HG03342 (cell line): ENCODE data around the gene FRAS1.
"Not testable (repeated sequence)": the region's sequence is repeated elsewhere in the genome, so short reads cannot be mapped to it uniquely, and the experiment has no call there.

Experiments
- ATAC-seq: cut with Tn5 transposase; IDR thresholded peaks from one replicate; pipeline ENCODE4 v1.9.1; 2021; ENCODE audit warnings: mild to moderate bottlenecking, moderate library complexity; ENCODE audit not compliant: unreplicated experiment

The FRAS1 gene

GRCh38 chr4:78483811-78484210, 426.7 kb downstream of the FRAS1 start:
- no peak for ATAC-seq

GRCh38 chr4:78484574-78484973, 427.5 kb downstream of the FRAS1 start:
- ATAC-seq = no peak

DNA sequence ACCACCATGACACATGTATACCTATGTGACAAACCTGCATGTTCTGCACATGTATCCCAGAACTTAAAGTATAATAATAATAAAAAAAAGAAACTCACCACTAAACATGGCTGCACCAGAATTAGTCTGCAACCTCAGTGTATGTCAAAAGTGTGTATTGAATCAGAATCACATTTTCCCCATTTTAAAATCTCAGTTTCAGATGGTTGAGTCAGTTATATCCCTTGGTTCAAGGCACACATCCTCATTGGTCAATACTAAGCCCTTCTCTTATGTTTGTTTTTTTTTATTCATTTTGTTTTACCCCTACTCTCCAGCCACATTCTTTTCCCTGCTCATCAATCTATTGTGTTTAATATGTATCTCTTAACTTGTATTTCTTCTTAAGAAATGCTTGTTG, 436.6 kb downstream of the FRAS1 start:
- no peak for ATAC-seq

DNA sequence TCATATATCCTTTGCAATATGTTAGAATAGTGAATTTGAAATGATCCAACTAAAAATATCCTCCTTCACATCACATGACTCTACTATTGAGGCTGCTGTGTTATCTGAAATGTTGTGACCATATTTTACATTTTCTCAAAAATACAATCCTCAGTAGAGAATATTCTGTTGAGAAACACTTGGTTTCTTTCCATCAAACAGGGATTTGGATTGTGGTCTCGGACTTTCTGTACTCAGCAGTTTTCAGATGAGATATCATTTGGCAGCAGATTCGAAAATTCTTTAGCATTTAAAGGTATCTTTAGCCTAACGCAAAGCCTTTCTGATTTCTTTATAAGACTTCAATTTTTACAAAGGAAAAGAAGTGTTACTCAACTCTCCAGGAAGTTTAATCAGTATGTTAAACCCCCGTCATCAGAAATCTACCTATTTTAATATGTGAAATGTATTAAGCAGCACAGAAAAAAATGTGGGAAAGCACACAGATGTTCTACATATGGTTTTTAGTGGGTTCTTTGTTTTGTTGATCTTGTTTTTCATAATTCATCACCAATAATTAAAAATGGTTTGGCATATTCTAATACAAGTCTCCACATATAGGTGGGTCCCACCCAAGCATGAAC, 439.0 kb downstream of the FRAS1 start:
- ATAC-seq = no peak

- ATAC-seq = not testable (repeated sequence)
Observed at GRCh38 chr4:78506260-78506659, 449.1 kb downstream of the FRAS1 start.

- ATAC-seq = no peak
Observed at GRCh38 chr4:78509043-78509442, 451.9 kb downstream of the FRAS1 start.

DNA sequence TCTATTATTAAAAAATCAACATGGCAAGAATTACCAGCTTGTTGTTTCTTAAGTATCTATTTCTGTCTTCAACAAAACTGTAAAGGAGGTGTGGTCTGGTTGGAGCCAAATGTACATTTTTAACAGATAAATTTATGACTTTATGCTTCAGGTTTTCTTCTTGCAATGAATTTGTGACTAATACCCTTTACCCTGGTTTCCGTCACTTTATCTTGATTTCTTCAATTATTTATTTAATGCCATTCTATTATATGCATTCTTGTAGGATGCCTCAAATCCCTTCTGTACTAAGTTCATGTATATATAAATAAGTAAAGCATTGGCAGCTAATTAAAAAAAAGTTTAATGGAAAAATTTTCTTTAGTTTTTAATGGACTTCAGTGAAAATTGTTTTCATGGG, 453.0 kb downstream of the FRAS1 start:
- no peak for ATAC-seq

DNA sequence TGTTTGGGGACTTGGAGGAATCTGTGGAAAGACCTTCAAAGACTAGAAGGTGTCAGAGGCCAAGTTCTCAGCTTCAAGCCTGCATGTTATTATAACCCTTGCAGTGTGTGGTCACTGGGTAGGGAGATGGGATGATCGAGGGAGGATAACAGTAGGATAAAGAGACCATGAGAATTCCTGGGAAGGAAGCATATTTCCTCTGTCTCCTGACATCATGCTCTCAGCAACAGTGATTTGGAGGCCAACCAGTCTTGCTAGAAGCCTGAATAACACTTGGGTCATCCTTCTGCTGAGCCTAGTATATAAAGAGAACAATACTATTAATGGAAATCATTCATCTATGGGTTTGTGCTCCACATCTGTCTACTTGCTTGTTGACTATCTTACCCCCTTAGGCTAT, 453.6 kb downstream of the FRAS1 start:
- ATAC-seq = no peak

DNA sequence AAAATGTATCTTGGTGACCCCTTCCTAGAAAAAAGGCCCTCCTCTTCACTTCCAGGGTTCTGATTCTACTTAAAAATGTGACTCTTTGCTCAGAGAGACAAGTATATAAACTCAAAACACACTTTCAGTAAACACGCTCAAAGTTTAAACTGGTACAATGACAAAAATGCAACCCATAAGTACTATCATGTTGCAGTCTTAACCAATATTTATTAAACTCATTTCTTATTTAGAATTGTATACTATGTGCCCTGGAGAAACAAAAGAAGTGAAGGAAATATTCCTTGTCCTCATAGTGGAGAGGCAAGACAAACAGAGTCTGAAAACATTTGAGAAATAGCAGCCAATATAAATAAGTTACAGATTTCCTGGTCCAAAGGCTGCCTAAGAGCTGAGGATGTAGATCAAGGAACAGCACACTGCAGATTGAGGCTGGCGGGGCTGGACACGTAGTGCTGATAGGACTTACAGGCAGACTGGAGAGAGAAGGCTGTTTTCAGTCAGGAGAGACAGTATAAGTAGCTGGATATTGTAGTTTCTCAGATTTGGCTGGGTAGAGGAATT, 455.3 kb downstream of the FRAS1 start:
- no peak for ATAC-seq

DNA sequence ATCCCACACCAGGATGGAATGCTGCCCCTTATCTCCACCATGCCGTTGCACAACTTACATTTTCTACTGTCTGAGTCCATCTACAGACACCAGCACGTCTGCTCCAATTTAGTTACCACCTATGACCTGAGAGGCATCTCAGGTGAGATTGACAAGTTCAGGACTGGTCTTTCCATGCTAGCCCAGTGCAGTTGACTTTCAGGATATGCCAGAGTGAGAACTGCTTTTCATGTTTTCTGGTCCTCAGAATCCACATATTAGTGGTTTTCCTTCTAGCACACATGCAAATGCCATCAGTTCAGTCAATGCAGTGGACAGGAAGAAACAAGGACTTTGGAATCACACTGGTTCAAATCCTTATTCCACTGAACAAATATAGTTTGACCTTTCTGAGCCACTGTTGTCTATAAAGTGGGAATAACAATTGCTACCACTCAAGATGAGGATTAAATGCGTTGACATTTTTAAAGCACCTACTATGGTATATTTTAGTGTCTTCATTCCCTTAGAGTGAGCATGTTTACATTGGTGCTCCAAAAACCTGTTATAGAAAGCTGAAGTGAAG, 456.4 kb downstream of the FRAS1 start:
- no peak for ATAC-seq

DNA sequence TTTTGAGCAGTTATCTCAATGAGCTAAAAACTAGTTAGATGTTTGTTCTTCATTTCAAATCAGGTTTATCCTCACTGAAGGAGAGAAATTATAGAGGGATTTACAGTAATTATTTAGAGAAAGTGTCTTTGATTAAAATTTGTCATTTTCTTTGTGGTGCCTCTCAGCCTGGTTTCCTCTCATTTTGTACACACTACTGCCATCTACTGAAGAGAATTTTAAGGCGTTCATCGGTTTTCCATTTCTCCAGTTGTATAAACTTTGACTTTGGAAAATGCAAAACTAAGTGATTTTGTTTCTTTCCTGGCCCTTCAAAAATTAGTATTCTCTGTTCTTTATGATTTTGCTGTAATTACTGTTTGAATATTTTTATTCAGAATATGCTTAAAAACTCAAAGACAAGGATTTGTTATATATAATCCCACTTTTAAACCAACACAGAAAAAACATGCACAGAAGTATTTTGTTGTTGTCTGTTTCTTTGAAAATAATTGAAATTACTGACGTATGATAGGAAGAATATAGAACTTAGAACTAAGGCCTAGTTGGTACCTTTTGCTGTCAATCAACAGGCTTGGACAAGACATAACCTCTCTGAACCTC, 460.0 kb downstream of the FRAS1 start:
- no peak for ATAC-seq

DNA sequence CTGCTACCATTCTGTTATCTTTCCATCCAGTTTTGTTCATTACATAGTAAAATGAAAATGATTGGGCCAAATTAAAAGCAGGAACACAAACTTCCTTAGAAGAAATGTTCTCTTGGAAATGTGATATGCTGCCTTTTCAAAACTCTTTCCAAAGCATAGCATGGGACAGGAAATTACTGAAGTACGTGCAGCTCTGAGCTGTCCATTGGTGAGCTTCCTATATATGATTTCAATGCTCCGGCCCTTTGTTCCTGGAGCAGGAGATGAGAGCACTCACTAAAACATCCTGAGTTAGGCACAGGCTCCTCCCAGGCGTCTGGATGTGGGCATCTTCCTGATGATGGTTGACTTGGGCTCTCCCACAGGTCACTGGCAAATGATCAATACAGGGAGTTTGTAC, 461.4 kb downstream of the FRAS1 start:
- no peak for ATAC-seq

- no peak for ATAC-seq
Observed at GRCh38 chr4:78519962-78520361, 462.8 kb downstream of the FRAS1 start.

DNA sequence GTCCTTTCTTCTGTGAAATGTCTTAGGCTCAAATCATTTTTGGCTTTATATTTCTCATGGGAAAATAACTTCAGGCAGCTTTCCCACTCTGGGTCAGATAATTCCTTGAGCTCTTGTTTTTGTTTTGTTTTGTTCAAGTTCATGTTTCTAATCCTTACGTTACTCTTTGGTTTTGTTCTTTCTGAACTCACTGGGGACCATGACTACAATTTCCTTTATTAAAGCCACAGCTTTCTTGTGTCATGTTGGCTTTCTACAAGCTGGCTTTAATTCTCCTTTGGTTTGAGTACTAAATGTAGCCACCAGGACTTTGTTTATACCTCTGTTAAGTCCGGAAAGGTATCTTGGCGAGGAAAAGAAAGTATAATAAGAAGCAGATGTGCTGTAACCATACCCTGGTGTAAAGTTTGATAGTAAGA, 463.7 kb downstream of the FRAS1 start:
- no peak for ATAC-seq

- ATAC-seq = no peak
Observed at GRCh38 chr4:78524009-78524408, 466.9 kb downstream of the FRAS1 start.

- ATAC-seq = no peak
Observed at GRCh38 chr4:78525559-78525958, 468.4 kb downstream of the FRAS1 start.

DNA sequence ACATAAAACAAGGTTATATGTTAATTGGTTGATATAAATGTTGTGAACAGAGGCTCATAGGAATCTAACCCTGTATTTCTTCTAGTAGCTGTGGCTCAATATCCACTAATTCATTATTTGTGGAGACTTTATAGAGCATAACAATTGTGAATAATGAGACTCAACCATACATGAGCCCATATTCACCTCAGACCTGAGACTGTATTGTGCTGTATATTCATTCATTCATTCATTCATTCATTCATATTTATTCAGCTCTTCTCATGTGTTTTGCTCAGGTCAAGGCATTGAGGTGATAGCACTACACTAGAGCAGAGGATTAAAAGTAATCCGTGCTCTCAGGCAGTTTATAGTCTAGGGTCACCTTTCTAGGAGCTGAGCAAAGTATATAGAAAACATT, 470.0 kb downstream of the FRAS1 start:
- no peak for ATAC-seq

DNA sequence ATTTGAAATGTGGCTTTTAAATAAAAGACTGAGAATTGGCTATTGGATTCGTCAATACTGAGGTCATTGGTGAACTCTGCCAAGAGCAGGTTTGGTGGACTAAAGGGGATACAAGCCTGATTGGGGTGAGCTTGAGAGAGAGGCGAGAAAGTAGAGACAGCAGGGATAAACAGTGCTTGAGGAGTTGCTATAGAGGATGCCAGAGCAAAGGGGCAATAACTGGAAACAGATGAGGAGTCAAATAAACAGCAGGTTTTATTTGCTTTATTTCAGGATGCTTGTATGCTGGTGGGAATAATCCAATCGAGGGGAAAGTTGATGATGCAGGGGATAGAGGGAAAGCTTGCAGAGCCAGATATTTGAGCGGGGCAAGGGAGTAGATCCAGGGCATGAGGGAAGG, 470.4 kb downstream of the FRAS1 start:
- ATAC-seq = no peak

DNA sequence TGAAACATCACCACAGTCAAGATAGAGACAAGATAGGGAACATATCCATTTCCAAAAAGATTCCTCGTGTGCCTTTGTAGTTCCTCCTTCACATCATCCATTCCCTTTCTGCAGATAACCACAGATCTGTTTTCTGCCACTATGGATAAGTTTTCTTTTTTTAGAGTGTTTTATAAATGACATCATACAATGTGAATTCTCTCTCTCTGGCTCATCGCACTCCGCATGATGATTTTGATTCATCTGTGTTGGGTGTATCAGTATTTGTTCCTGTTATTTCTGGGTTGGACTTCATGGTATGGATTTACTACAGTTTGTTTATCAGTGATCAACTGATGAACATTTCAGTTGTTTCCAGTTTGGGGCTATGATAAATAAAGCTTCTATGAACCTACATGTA, 471.2 kb downstream of the FRAS1 start:
- no peak for ATAC-seq

DNA sequence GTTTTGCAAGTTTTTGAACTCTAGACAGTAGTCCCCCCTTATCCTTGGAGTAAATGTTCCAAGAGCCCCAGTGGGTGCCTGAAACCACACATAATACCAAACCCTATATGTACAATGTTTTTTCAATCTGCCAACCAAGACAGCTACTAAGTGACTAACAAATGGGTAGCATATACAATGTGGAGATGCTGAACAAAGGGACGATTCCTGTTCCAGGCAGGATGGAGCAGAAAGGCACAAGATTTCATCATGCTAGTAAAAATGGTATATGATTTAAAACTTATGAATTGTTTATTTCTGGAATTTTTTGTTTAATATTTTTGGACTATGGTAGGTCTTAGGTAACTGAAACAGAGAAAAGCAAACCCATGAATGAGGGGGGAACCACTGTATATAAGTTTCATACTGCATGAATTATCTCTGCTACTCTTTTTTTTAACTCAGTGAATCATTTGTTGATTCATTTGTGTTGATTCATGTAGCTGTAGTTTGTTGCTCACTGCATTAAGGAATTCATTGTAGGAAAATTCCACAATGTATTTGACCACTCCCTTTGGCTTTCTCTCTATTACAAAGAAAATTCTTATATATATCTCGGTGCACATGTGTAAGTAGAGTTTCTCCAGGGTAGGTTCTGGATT, 472.6 kb downstream of the FRAS1 start:
- ATAC-seq = no peak

DNA sequence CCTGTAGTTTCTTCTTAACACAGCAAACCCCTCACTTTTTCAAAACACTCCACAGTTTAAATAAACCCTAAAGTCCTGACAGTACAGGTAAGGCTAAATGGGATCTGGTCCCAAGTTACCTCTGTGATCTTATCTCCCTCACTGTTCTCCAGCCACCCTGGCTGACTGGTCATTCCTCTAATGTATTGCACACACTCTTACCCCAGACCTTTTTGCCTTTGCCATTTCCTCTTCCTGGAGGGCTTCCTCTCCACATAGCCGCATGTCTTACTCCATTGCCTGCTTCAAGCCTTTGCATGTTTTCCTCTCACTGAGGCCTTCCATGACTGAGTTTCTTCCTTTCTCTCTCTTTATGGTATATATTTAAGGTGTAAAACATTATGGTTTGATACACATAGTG, 474.9 kb downstream of the FRAS1 start:
- no peak for ATAC-seq

GRCh38 chr4:78533854-78534253, 476.7 kb downstream of the FRAS1 start:
- no peak for ATAC-seq
